AG04449 (cell line): Measurements from ENCODE around the gene CSNK2A1.
A peak's percentile ranks its signal among the peaks of the same experiment; 100 is the strongest.

ENCODE experiments used
- CTCF ChIA-PET: fragments of 350-600 bp; formaldehyde crosslinking; extraction: SDS; loops from one replicate; lab custom pipeline; 2021; ENCODE audit warnings: antibody characterized with exemption; lab: Yijun Ruan, JAX
- POLR2A ChIA-PET: fragments of 400-600, 350-600 bp; formaldehyde crosslinking; extraction: SDS; loops from one replicate; lab custom pipeline; 2020; ENCODE audit warnings: antibody characterized with exemption, inconsistent platforms; lab: Yijun Ruan, JAX
- DNase-seq: peaks from one replicate; pipeline ENCODE4 v3.0.0-alpha.2; 2010; ENCODE audit warnings: low read depth, low spot score
- H3K4me3 ChIP-seq: 2 replicates; pipeline ENCODE4 v1.5.1; 2011; ENCODE audit warnings: low read depth, mild to moderate bottlenecking, control low read depth, low read length
- CTCF ChIP-seq: IDR thresholded peaks from one replicate; pipeline ENCODE4 v1.5.1; 2011; ENCODE audit warnings: mild to moderate bottlenecking, moderate library complexity, low read length, control low read depth, inconsistent platforms; ENCODE audit not compliant: insufficient read depth; ENCODE audit errors: missing control alignments

Gene CSNK2A1

DNA sequence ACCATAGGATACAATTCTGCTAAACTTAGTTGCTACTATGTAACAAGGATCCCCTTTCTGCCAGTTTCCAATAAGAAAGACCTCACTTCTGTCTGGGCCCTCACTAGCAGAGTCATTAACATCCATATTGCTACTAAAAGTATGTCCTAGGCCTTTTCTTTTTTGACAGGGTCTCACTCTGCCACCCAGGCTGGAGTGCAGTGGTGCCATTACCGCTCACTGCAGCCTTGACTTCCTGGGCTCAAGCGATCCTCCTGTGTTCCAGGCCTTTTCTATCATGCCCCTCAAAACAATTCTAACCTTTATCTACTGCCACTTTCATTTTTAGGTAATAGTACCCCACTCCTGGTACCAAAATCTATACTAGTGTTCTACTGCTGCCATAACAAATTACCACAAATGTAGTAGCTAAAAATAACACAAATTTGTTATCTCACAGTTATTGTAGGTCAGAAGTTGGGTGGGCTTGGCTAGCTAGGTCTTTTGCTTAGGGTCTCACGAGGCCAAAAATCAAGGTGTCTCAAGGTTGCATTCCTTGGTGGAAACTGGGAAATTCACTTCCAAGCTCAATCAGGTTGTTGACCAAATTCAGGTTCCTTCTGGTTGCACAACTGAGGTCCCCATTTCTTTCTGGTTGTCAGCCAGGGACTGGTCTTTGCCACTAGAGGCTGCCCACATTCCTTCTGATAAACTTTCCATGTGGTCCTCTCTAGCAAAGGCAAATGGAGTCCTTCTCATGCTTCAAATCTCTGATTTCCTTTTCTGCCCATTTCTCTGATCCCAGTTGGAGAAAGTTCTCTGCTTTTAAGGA lies 3.0 kb downstream of the CSNK2A1 start:
- ChIA-PET POLR2A (interaction anchor here (0.7 kb wide), 1 partner anchor 75 kb away, joined by 3 read pairs; no protein-coding TSS in a partner anchor), CTCF (no interaction called here)
- no peak for DNase-seq
- no peak for TF ChIP-seq CTCF
- H3K4me3 ChIP-seq, result no peak overlapping the region

- no peak overlapping the region for H3K4me3 ChIP-seq
- DNase-seq, result peak; percentile 5
- TF ChIP-seq CTCF, result no peak
- ChIA-PET CTCF (no interaction called here), POLR2A (no interaction called here)
Measured at GRCh38 chr20:539848-540247, 3.7 kb downstream of the CSNK2A1 start.

DNA sequence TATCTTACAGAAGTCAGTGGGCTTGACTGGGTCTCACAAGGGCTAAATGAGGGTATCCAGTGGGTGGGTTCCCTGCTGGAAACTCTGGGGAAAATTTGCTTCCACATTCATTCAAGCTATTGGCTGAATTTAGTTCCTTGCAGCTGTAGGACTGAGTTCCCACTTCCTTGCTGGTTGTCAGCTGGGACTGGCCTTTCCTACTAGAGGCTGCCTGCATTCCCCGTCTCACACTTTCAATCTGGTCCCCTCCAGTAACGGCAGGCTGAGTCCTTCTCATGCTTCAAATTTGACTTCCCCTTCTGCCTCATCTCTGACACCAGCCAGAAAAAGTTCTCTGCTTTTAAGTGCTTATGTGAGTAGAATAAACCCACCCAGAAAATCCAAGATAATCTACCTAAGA lies 4.4 kb downstream of the CSNK2A1 start:
- POLR2A ChIA-PET, result no interaction called here
- DNase-seq, result no peak
- H3K4me3 ChIP-seq, result no peak overlapping the region
- CTCF ChIA-PET, result no interaction called here
- TF ChIP-seq CTCF, result no peak

GRCh38 chr20:537983-538382 lies 5.6 kb downstream of the CSNK2A1 start:
- no peak for DNase-seq
- no peak overlapping the region for H3K4me3 ChIP-seq
- no peak for TF ChIP-seq CTCF
- ChIA-PET CTCF (no interaction called here), POLR2A (no interaction called here)

GRCh38 chr20:536426-537010 lies 7.1 kb downstream of the CSNK2A1 start:
- TF ChIP-seq CTCF, result no peak
- ChIA-PET POLR2A (no interaction called here), CTCF (interaction anchor here (1.0 to 1.6 kb wide), 3 partner anchors 57 to 182 kb away, joined by 3 to 4 read pairs (median 4); no protein-coding TSS in a partner anchor)
- DNase-seq, result no peak
- no peak overlapping the region for H3K4me3 ChIP-seq

- no peak overlapping the region for H3K4me3 ChIP-seq
- no peak for TF ChIP-seq CTCF
- DNase-seq, result no peak
- ChIA-PET POLR2A (interaction anchor here (0.7 kb wide), 1 partner anchor 11 kb away, joined by 3 read pairs; no protein-coding TSS in a partner anchor), CTCF (interaction anchor here (1.6 kb wide), 1 partner anchor 57 kb away, joined by 4 read pairs; no protein-coding TSS in a partner anchor)
Measured at GRCh38 chr20:535958-536357, 7.6 kb downstream of the CSNK2A1 start.
